AG09309 (cell line): Measurements from ENCODE around the gene OPA3.

Source experiments
- DNase-seq: peaks from one replicate; pipeline ENCODE4 v3.0.0-alpha.2; 2010; ENCODE audit warnings: low read depth
- H3K4me3 ChIP-seq: 2 replicates; pipeline ENCODE4 v1.5.1; 2011; ENCODE audit warnings: mild to moderate bottlenecking, low read depth, low read length, moderate library complexity; ENCODE audit not compliant: control insufficient read depth
- TF ChIP-seq, protein P1 (sequence below): IDR thresholded peaks from 2 replicates; pipeline ENCODE4 v1.5.1; 2011; ENCODE audit warnings: mild to moderate bottlenecking, low read depth, low read length, inconsistent platforms; ENCODE audit not compliant: insufficient read depth, control insufficient read depth; ENCODE audit errors: missing control alignments

The OPA3 gene

DNA sequence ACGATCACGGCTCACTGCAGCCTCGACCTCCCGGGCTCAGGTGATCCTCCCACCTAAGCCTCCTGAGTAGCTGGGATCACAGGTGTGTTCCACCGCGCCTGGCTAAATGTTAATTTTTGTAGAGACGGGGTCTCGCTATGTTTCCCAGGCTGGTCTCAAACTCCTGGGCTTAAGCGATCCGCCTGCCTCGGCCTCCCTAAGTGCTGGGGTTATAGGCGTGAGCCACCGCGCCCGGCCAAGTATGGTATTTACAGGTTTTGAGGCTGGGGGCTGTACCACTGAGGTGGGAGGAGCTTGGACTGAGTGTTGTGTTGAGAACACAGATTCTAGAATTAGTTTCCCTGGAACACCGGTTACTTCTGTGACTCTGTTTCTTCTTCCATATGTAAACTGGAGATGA lies 86.8 kb downstream of the OPA3 start:
- H3K4me3 ChIP-seq: no peak overlapping the region
- TF ChIP-seq, protein P1, sequence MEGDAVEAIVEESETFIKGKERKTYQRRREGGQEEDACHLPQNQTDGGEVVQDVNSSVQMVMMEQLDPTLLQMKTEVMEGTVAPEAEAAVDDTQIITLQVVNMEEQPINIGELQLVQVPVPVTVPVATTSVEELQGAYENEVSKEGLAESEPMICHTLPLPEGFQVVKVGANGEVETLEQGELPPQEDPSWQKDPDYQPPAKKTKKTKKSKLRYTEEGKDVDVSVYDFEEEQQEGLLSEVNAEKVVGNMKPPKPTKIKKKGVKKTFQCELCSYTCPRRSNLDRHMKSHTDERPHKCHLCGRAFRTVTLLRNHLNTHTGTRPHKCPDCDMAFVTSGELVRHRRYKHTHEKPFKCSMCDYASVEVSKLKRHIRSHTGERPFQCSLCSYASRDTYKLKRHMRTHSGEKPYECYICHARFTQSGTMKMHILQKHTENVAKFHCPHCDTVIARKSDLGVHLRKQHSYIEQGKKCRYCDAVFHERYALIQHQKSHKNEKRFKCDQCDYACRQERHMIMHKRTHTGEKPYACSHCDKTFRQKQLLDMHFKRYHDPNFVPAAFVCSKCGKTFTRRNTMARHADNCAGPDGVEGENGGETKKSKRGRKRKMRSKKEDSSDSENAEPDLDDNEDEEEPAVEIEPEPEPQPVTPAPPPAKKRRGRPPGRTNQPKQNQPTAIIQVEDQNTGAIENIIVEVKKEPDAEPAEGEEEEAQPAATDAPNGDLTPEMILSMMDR: no peak
- DNase-seq: no peak

- DNase-seq: no peak
- TF ChIP-seq, protein P1: no peak
- H3K4me3 ChIP-seq: peak overlapping the region; percentile 84
These were observed 88.2 kb downstream of the OPA3 start for GRCh38 chr19:45496349-45496953.

DNA sequence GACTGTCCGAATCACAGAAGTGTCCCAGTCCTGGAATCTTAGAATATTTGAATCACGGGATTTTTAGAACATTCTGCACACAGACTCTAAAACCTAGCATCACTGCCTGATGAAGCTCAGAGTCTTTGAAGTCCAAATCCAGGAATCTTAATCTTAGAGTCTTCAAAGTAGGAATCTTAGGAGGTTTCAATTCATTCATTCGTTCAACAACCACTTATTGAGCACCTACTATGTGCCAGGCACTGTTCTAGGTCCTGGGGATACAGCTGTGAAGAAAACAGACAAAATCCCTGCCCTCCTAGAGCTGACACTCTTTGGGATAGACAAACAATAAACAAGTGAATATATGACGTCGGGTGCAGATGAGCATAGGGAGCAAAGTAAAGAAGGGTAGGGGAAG lies 89.4 kb downstream of the OPA3 start:
- TF ChIP-seq, protein P1: no peak
- no peak overlapping the region for H3K4me3 ChIP-seq
- DNase-seq: no peak

DNA sequence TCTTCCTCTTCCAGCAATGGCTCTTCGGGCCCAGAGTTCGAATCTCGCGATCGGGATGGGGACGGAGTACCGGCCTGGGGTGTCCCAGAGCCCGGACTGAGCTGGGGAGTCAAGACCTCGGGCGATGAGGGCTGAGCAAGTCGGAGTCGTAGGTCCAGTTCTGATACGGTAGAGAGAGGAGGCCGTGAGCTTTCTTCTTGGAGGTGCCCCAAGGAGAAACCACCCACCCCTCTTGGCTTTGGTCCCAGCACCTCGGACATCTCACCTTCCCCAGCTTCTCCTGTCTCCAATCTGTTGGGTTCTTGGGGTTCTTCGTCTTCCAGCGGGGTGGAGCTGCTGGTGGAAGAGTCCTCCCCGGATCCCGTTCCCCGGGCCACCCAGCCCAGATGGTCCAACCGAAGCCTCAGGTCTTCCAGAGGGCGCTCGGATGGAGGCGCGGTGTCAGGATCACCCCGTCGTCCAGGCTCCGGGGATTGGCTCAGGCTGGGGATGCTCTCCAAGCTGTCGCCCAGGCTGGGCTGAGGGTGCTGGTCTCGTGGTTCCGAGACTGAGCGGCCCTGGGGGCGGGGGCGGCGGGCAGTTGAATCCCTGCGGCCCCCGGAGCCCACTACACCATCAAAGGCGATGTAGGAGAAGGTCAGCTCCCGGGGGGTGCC lies 90.2 kb downstream of the OPA3 start:
- no peak overlapping the region for H3K4me3 ChIP-seq
- TF ChIP-seq, protein P1: no peak
- no peak for DNase-seq

DNA sequence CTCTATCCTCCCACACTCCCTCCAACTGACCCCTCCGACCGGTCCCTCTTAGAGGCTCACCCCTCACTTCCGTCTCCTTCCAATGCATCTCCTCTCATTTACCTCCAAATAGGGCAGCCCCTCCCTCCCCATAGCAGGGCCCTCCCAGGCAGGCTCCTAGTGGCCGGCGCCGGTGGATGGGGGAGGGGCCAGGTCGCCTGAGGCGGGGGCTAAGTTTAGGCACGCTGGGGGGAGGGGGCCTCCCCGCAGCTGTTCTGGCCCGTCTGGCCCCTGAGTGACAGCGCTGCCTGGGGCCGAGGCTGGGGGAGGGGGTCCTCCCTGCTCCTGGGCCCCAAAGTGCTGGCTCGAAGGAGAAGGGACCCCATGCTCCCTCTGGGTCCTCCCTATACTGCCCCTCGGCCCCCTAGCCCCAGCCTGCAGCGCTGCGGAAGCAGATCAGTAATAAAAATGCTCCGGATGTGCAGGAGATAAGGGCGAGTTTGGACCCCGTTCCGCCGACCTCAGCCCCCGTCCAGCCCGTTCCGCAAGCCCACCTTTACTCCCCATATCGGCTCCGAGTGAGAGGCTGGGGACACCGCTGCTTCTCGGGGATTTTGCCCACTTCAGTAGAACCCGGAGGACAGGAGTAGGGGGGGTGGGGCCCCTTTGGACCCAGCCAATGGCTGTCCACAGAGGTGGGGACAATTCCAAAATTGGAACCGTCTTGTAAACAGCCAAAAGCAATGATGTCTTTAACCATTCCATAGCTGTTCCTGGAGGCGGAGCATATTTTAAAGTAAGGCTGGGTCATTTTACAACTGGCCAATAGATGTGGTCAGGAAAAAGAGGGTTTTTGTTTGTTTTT lies 91.8 kb downstream of the OPA3 start:
- H3K4me3 ChIP-seq: peak overlapping the region; percentile 64
- DNase-seq: no peak
- TF ChIP-seq, protein P1: no peak

- DNase-seq: no peak
- TF ChIP-seq, protein P1: no peak
- H3K4me3 ChIP-seq: no peak overlapping the region
These were observed 92.4 kb downstream of the OPA3 start for GRCh38 chr19:45492137-45492626.
